PC-9 (cell line): ENCODE measurements around the gene ADGRL3.

ENCODE experiments used
- CTCF ChIP-seq: fragments of 200-600 bp; sonication (generic); conservative IDR thresholded peaks from 2 replicates; pipeline ENCODE4 v1.6.1; 2017; ENCODE audit warnings: mixed run types, antibody characterized with exemption, mild to moderate bottlenecking, moderate library complexity
- EZH2 ChIP-seq: fragments of 200-600 bp; sonication (generic); IDR thresholded peaks from 2 replicates; pipeline ENCODE4 v1.8.0; 2017; ENCODE audit warnings: antibody characterized with exemption, low read depth

GRCh38 chr4:62037571-62037970 is 837.4 kb downstream of the ADGRL3 start:
- TF ChIP-seq CTCF (no peak), EZH2 (no peak)
